GM23248 (cell line): ENCODE measurements around the gene HRH1.

ENCODE experiments used
- EZH2 ChIP-seq: fragments of 200-600 bp; sonication (generic); IDR thresholded peaks from 2 replicates; pipeline ENCODE4 v1.6.1; 2018; ENCODE audit warnings: antibody characterized with exemption, mild to moderate bottlenecking; ENCODE audit not compliant: insufficient read depth, poor library complexity, severe bottlenecking
- EZH2phosphoT487 ChIP-seq: fragments of 200-600 bp; sonication (generic); IDR thresholded peaks from 2 replicates; pipeline ENCODE4 v1.6.1; 2018; ENCODE audit warnings: antibody characterized with exemption, moderate library complexity, mild to moderate bottlenecking, low read depth; ENCODE audit not compliant: insufficient read depth

DNA sequence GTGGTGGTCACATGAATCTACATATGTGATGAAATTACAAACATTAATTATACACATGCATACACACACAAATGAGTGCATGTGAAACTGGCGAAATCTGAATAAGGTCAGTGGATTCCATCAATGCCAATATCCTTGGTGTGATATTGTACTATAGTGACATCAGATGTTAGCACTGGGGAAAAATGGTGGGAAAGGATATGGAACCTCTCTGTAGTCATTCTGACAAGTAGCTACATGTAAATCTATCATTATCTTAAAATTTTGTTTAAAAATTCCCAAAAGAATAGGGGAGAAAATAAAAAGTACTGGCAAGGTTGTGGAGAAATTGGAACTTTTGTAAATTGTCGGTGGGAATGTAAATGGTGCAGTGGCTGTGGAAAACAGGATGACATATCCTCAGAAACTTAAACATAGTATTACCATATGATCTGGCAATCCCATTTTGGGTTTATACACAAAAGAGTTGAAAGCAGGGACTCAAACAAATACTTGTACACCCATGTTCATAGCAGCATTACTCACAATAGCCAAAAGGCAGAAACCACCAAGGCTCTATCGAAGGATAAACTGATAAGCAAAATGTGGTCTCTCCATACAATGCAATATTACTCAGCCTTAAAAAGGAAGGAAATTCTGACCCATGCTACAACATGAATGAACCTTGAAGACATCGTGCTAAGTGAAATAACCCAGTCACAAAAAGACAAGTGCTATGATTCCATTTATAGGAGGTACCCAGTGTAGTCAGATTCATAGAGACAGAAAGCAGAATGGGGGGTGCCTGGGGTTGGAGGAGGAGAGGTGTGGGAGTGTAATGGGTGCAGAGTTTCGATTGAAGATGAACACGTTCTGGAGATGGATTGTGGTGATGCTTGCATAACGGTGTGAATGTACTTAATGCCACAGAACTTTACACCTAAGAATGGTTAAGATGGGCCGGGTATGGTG, 25.3 kb upstream of the HRH1 start:
- TF ChIP-seq EZH2phosphoT487, result no peak
- TF ChIP-seq EZH2, result no peak
